Ishikawa (cell line): ENCODE measurements around the gene ZBTB26.

Experiments used
- CEBPB ChIP-seq: IDR thresholded peaks from 2 replicates; pipeline ENCODE4 v1.6.1; 2012
- CREB1 ChIP-seq: IDR thresholded peaks from 2 replicates; pipeline ENCODE4 v1.6.1; 2012; ENCODE audit warnings: low read depth
- EGR1 ChIP-seq: IDR thresholded peaks from 2 replicates; pipeline ENCODE4 v1.6.1; 2012
- EP300 ChIP-seq: IDR thresholded peaks from 2 replicates; pipeline ENCODE4 v1.6.1; 2012; ENCODE audit warnings: borderline replicate concordance
- FOXM1 ChIP-seq: IDR thresholded peaks from 2 replicates; pipeline ENCODE4 v1.6.1; 2012; ENCODE audit warnings: low read depth, borderline replicate concordance
- NFIC ChIP-seq: IDR thresholded peaks from 2 replicates; pipeline ENCODE4 v1.6.1; 2012
- RAD21 ChIP-seq: IDR thresholded peaks from 2 replicates; pipeline ENCODE4 v1.6.1; 2012; ENCODE audit warnings: low read depth
- TAF1 ChIP-seq: IDR thresholded peaks from 2 replicates; pipeline ENCODE4 v1.6.1; 2012; ENCODE audit warnings: low read depth, mild to moderate bottlenecking
- TCF12 ChIP-seq: IDR thresholded peaks from 2 replicates; pipeline ENCODE4 v1.6.1; 2012; ENCODE audit warnings: low read depth
- TEAD4 ChIP-seq: IDR thresholded peaks from 2 replicates; pipeline ENCODE4 v1.6.1; 2012
- YY1 ChIP-seq: IDR thresholded peaks from 2 replicates; pipeline ENCODE4 v1.6.1; 2012; ENCODE audit warnings: low read depth
- ZBTB7A ChIP-seq: IDR thresholded peaks from 2 replicates; pipeline ENCODE4 v1.6.1; 2012; ENCODE audit warnings: low read depth
- TF ChIP-seq, protein P1 (sequence below): IDR thresholded peaks from 2 replicates; pipeline ENCODE4 v1.6.1; 2012; ENCODE audit warnings: low read depth, mild to moderate bottlenecking
- TF ChIP-seq, protein P2 (sequence below): IDR thresholded peaks from 2 replicates; pipeline ENCODE4 v1.6.1; 2012
- TF ChIP-seq, protein P3 (sequence below): IDR thresholded peaks from 2 replicates; pipeline ENCODE4 v1.6.1; 2012

ZBTB26 gene, protein sequence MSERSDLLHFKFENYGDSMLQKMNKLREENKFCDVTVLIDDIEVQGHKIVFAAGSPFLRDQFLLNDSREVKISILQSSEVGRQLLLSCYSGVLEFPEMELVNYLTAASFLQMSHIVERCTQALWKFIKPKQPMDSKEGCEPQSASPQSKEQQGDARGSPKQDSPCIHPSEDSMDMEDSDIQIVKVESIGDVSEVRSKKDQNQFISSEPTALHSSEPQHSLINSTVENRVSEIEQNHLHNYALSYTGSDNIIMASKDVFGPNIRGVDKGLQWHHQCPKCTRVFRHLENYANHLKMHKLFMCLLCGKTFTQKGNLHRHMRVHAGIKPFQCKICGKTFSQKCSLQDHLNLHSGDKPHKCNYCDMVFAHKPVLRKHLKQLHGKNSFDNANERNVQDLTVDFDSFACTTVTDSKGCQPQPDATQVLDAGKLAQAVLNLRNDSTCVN

DNA sequence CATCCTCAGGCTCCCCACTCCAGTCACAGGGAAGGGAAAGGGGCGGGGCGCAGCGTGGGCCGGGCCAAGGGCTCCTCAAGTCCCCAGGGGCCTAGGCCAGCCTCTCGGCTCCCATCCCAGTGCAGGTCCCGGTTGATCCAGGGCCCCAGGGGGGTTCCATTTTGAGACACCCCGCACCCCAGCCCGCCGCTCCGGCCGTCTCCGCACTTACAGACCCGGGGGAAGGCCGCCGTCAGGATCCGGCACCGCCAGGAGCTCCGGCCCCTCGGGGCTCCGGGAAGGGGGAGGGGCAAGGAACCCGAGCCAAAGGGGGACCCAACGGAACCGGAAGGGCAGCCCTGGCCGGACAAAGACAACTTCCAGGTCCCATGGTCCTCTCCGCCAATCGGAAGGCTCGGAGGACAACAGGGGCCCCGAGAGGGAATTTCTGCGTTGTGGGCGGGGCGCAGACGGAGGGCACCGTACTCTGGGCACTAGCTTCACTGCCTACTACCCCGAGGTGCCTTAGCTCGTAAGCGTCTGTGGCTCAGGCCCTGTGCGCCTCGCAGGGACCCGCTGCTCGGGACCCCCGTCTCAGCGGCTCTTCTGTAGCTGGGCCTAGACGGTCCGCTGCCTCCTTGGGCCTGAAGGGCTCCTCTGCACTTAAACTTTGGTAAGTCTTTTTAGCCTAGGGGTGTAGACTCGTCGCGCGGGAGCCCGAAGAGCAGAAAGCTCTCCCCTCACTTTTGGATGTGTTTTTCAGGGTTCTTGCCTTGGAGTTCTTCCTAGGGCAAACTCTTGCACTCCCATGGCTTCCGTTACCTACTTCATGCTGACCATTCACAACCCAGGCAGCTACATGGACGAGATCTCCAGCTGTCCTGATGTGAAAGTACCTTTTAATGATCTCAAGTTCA, at the start of gene ZBTB26:
Gene ZBTB26 (minus strand): TSS at position 287 of the 896 bp plus-strand sequence. CDS start 11,578 bp downstream, outside the sequence.
- TF ChIP-seq ZBTB7A (peak; percentile 72), EGR1 (0 out of 2 replicates have a peak, but pooled peaks have one; percentile 49), CEBPB (no peak), NFIC (peak; percentile 76), TAF1 (peak; percentile 88), EP300 (no peak), TEAD4 (peak; percentile 52), RAD21 (no peak), YY1 (no peak), FOXM1 (peak; percentile 29; the same call in 1 of the 2 replicates), CREB1 (peak; percentile 53; the same call in 1 of the 2 replicates), TCF12 (peak; percentile 79)
- TF ChIP-seq, protein P1, sequence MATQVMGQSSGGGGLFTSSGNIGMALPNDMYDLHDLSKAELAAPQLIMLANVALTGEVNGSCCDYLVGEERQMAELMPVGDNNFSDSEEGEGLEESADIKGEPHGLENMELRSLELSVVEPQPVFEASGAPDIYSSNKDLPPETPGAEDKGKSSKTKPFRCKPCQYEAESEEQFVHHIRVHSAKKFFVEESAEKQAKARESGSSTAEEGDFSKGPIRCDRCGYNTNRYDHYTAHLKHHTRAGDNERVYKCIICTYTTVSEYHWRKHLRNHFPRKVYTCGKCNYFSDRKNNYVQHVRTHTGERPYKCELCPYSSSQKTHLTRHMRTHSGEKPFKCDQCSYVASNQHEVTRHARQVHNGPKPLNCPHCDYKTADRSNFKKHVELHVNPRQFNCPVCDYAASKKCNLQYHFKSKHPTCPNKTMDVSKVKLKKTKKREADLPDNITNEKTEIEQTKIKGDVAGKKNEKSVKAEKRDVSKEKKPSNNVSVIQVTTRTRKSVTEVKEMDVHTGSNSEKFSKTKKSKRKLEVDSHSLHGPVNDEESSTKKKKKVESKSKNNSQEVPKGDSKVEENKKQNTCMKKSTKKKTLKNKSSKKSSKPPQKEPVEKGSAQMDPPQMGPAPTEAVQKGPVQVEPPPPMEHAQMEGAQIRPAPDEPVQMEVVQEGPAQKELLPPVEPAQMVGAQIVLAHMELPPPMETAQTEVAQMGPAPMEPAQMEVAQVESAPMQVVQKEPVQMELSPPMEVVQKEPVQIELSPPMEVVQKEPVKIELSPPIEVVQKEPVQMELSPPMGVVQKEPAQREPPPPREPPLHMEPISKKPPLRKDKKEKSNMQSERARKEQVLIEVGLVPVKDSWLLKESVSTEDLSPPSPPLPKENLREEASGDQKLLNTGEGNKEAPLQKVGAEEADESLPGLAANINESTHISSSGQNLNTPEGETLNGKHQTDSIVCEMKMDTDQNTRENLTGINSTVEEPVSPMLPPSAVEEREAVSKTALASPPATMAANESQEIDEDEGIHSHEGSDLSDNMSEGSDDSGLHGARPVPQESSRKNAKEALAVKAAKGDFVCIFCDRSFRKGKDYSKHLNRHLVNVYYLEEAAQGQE = no peak
- TF ChIP-seq, protein P2, sequence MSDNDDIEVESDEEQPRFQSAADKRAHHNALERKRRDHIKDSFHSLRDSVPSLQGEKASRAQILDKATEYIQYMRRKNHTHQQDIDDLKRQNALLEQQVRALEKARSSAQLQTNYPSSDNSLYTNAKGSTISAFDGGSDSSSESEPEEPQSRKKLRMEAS = peak; percentile 64
- TF ChIP-seq, protein P3, sequence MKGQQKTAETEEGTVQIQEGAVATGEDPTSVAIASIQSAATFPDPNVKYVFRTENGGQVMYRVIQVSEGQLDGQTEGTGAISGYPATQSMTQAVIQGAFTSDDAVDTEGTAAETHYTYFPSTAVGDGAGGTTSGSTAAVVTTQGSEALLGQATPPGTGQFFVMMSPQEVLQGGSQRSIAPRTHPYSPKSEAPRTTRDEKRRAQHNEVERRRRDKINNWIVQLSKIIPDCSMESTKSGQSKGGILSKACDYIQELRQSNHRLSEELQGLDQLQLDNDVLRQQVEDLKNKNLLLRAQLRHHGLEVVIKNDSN = peak; percentile 64

DNA sequence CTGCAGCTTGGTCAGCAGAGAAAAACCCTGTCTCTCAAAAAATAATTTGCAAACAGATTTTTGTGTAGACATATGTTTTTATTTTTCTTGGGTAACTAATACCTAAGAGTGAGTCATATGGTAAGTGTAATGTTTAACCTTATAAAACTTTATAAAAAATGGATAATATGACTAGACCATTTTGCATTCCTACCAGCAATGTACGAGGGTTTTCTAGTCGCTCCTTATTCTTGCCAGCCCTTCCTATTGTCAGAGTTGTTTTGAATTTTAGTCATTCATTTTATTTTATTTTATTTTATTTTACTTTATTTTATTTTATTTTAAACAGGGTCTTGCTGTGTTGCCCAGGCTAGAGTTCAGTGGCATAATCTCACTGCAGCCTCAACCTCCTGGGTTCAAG, 47.3 kb upstream of the ZBTB26 start:
- TF ChIP-seq YY1 (no peak), EP300 (no peak), CREB1 (no peak), RAD21 (no peak), TAF1 (no peak), TCF12 (no peak), ZBTB7A (no peak)
- TF ChIP-seq, protein P3 = no peak
- TF ChIP-seq, protein P2 = no peak
- TF ChIP-seq, protein P1 = no peak

DNA sequence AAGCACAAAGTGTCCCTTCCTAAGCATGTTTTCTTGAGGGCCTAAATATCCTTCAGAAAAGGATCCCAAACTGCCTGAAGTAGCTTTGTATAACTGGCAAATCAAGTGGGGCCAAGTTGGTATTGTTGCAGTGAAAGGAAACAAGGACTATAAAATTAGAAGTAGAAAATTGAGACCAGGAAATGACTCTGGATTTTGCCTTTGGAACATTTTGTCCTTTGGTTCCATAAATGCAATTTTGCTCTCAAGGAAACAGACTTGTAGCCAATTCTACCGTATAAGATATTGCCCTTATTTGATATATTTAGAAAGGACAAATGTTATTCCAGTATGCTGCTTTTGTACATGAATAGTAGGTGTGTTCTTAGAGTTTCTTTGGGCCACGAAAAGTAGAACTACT, 43.9 kb upstream of the ZBTB26 start:
- no peak for TF ChIP-seq TEAD4
- TF ChIP-seq YY1 = no peak
- no peak for TF ChIP-seq RAD21
- no peak for TF ChIP-seq TCF12
- no peak for TF ChIP-seq CREB1
- no peak for TF ChIP-seq FOXM1
- TF ChIP-seq, protein P1 = no peak
- TF ChIP-seq CEBPB = no peak
- TF ChIP-seq, protein P2 = no peak
- TF ChIP-seq ZBTB7A = no peak
- no peak for TF ChIP-seq NFIC
- no peak for TF ChIP-seq EGR1
- TF ChIP-seq, protein P3 = no peak
- TF ChIP-seq EP300 = no peak
- TF ChIP-seq TAF1 = no peak
